NCI-H446 (cell line): Measurements from ENCODE around the gene RPL32.

Source experiments
- DNase-seq, 2 experiments: peaks; one replicate each; lab custom pipeline; 2025; lab: John Stamatoyannopoulos, UW

The RPL32 gene

GRCh38 chr3:12832350-12833221 is 8.8 kb downstream of the RPL32 start:
- DNase-seq: no peak

- DNase-seq: no peak
These were observed 10.0 kb downstream of the RPL32 start for GRCh38 chr3:12831301-12831866.

- DNase-seq: no peak
These were observed 10.6 kb downstream of the RPL32 start for GRCh38 chr3:12830785-12831156.

- no peak for DNase-seq
These were observed 11.2 kb downstream of the RPL32 start for GRCh38 chr3:12829886-12830784.

- no peak for DNase-seq
These were observed 12.0 kb downstream of the RPL32 start for GRCh38 chr3:12829404-12829803.

- DNase-seq: no peak
These were observed 12.6 kb downstream of the RPL32 start for GRCh38 chr3:12828751-12829150.

GRCh38 chr3:12825156-12825555 is 16.2 kb downstream of the RPL32 start:
- no peak for DNase-seq

- no peak for DNase-seq
These were observed 17.1 kb downstream of the RPL32 start for GRCh38 chr3:12824299-12824698.

- DNase-seq: no peak
These were observed 18.5 kb downstream of the RPL32 start for GRCh38 chr3:12822725-12823373.

- no peak for DNase-seq
These were observed 22.6 kb downstream of the RPL32 start for GRCh38 chr3:12818773-12819172.

GRCh38 chr3:12818273-12818672 is 23.1 kb downstream of the RPL32 start:
- no peak for DNase-seq

- no peak for DNase-seq
These were observed 24.0 kb downstream of the RPL32 start for GRCh38 chr3:12817343-12817710.

- DNase-seq: no peak
These were observed 24.6 kb downstream of the RPL32 start for GRCh38 chr3:12816521-12817342.

GRCh38 chr3:12815719-12816118 is 25.6 kb downstream of the RPL32 start:
- DNase-seq: no peak

GRCh38 chr3:12815078-12815477 is 26.3 kb downstream of the RPL32 start:
- DNase-seq: no peak

GRCh38 chr3:12813967-12814366 is 27.4 kb downstream of the RPL32 start:
- no peak for DNase-seq

GRCh38 chr3:12812812-12813211 is 28.6 kb downstream of the RPL32 start:
- DNase-seq: no peak

- DNase-seq: no peak
These were observed 30.4 kb downstream of the RPL32 start for GRCh38 chr3:12810961-12811360.

- DNase-seq: no peak
These were observed 31.2 kb downstream of the RPL32 start for GRCh38 chr3:12810013-12810780.

- no peak for DNase-seq
These were observed 31.9 kb downstream of the RPL32 start for GRCh38 chr3:12809435-12809834.

- no peak for DNase-seq
These were observed 32.4 kb downstream of the RPL32 start for GRCh38 chr3:12809001-12809400.
